Ureter (tissue), 1 donor: Measurements from ENCODE around the gene SASH1. TPM values are rescaled to one million over a fixed set of nuclear protein-coding genes. Genes with fewer than 3 reads are reported as not detected.

ENCODE experiments used
- DNase-seq: peaks from one replicate; pipeline ENCODE4 v3.0.0-alpha.2; 2020; ENCODE audit warnings: low spot score
- total RNA-seq: library from RNA; stranded (reverse); gene quantifications from one replicate; pipeline ENCODE4 v1.2.4, GENCODE V29; 2023
- donor health status: DM: yes; HTN: yes; CAD: no.

SASH1 gene
- total RNA-seq, 1 donor from 2014 or later = 97.2 TPM

DNA sequence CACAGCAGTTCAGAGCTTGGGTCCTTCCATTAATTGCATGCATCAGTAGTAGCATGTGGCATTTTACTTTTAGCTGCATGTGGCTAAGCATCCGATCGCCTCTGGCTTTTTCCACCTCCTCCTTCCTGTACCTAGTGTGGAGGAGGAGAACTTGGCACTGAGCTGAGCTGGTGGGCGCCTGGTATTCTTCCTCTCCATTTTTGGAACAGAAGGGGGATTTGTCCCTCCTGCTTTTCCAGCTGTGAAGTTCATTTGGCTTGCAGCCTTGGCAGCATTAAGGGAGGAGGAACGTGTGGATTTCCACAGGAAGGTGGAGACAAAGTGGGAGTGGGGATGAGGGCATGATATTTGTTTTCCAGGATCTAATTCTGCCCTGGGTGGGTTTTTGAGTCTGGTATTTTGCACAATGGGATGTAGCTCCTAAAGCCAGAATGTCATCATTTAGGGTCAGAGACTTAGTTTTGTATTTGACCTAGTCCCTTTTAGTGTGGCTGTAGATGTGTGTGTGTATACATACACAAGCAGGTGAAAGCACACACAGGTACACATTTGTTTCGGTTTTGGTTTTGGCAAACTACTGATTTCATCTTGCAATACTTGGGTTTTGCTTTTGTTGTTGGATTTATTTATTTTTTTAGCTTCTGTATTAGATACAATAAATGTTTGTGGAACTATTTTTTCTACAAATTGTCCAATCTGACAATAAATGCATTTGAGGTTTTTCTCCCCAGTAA lies 90.0 kb downstream of the SASH1 start:
- DNase-seq = no peak

DNA sequence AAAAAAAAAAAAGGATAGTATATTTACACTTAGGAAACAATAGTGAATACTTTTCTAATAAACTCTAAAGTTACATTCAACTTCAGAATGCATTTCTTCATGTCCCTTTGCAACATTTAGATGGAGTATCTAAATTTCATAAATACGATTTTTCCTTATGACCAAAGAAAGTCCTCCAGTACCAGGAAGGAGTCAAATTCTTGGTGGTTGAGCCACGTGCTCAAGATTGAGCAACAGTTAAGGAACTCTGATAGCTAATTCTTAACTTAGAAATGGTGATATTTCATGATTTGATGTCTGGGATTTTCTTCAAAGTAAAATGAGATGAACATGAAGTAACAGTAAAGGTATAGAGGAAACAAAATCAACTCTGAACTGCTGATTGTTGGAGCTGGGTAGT lies 92.7 kb downstream of the SASH1 start:
- DNase-seq = no peak

- DNase-seq = no peak
These were observed 93.8 kb downstream of the SASH1 start for GRCh38 chr6:148436466-148436865.

- no peak for DNase-seq
These were observed 96.0 kb downstream of the SASH1 start for GRCh38 chr6:148438632-148439031.

DNA sequence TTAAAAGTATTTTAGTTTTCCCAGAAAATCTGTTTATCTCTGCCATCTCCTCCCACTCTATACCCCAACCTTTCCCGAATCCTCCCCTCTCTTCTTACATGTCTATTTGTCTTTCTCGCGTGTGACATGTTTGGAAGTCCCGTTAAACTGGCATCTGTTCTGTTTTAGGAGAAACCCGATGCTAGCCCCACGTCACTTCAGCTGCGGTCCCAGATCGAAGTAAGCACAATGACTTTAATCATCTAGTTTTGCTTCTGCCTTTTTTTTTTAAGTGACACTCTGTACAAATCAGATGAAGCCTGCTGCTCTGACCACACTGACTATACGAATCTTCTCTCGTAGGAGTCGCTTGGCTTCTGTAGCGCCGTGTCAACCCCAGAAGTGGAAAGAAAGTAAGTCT lies 97.4 kb downstream of the SASH1 start:
- DNase-seq = no peak

- DNase-seq = no peak
These were observed 98.3 kb downstream of the SASH1 start for GRCh38 chr6:148440877-148441453.

DNA sequence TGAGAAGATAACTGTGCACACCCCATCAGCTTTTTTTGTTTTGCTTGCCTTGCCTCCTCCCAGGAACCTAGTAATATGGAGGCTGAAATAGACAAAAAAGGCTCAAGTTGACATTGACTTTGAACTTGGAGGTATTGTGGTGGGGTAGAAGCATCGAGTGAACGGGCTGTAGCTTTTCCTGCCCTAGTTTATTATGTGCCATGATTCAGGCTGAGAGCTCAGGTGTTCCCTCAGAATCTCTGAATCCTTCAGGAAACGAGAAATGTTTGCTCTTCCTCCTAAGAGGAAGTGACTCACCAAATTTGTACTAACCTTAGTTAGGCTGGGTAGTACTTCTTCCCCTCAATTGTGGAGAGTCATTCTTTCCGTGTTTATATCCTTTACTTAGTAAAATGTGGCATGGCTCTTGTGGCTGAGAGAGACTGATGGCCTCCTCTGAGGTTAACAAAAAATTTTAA lies 98.8 kb downstream of the SASH1 start:
- DNase-seq = no peak

DNA sequence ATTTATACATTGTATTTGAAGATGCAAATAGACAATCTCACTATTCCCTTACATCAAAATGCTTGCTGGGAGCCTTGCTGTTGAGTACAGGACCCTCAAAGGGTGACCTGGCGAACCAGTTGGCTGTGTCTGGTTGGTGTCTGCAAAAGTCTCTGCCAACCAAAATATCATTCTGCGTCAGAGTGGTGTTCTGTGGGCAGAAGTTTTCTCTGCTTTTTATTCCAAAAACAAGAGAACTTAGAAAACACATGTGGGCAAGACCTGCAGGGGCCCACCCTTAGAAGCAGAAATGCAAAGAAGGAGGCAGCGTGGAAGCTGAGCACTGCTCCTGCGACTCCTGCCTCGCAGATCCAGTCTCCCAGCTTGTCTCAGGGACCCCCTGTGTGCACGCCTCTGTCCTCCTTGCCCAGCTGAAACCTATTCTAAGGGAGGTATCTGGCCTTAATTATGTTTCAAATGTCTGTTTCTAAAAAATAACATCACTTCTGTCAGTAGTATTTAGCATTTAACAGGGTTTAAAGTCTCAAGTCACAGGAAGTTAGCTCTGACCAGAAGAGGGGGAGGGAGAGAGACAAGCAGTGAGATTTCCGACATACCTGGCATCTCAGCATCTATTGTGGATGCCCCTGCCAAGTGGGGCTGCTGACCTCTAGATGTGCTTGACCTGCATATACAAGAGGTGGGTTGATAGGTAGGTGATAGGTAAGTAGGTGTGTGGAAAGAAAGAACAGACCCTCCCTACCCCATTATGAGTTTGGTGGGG lies 101.3 kb downstream of the SASH1 start:
- DNase-seq = no peak

DNA sequence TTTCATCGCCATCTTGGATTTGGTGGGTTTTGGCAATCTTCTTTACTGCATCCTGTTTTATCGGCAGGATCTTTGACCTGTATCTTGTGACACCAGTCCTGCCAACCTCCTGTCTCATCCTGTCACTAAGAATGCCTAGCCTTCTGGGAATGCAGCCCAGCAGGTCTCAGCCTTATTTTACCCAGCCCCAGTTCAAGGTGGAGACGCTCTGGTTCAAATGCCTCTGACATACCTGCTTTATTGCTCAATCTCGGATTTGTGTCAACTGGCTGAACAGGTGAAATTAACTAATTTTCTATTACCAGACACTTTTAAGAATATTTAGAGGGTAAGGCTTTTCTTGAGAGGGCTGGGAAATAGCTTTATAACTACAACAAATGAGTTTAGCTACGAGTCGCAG lies 102.5 kb downstream of the SASH1 start:
- no peak for DNase-seq

GRCh38 chr6:148445620-148446019 lies 103.0 kb downstream of the SASH1 start:
- no peak for DNase-seq

GRCh38 chr6:148446681-148447080 lies 104.0 kb downstream of the SASH1 start:
- DNase-seq = no peak

DNA sequence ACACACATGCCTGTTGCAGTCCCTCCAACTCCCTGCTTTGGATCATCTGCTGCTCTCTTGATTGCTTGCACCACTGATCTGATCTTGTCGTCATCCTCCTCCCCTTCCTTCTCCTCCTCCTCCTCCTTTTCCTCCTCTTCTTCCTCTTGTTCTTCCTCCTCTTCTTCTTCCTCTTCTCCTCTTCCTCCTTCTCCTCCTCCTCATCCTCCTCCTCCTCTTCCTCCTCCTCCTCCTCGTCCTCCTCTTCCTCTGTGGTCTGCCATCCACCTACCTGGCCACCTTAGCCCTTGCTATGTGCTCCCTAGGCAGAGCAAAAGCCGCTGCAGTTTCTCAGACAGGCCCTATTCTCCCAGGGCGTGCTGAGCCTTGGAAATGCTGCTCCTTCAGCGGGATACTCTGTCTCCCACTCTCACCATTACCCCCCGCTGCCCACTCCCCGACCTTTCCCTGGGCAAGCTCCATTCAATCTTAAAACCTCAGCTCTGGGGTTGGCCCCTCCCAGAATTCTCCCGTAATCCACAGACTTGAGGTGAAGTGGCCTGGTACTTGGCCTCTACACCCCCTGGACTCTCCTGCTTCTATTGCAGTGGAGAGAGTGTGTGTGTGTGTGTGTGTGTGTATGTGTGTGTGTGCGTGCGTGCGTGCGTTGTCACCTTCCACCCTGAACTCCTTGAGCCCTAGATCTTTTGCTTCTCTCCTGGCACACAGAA lies 105.0 kb downstream of the SASH1 start:
- no peak for DNase-seq

- DNase-seq = no peak
These were observed 105.9 kb downstream of the SASH1 start for GRCh38 chr6:148448369-148449012.

DNA sequence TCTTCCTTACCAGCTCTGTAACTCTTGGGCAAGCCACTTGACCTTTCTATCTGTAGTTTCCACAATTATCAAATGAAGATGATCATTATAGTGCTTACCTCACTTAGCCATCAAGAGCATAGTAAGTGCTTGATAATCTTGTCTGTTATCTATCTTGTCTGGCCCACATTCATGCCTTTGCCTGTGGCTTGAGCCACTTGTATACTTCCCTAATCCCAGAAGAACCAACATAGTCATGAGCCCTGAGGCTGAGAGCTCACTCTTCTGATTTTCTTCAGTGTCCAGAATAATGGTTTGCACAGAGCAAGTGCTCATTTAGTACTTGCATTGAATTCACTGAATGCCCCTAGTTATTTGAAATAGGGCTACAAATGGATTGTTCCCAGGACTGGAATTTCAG lies 108.2 kb downstream of the SASH1 start:
- no peak for DNase-seq

GRCh38 chr6:148451690-148452089 lies 109.1 kb downstream of the SASH1 start:
- no peak for DNase-seq

DNA sequence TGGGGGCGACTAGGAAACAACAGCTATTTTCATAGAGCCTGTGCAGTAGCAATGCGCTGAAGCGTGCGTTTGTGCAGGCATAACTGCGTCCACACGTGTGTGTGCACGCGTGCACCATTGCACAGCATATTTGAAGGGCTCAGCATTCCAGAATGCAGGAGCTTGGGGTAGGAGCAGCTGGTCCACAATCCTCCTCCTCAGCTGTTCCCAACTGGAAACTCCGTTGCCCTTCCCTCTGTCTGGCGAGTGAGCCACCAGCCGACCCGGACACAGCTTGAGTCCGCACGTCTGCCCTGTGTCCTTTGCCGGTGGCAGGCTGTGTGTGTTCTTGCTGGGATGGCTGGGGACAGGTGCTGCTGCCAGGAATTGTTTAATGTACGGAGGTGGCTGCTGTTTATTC lies 110.2 kb downstream of the SASH1 start:
- DNase-seq = no peak

DNA sequence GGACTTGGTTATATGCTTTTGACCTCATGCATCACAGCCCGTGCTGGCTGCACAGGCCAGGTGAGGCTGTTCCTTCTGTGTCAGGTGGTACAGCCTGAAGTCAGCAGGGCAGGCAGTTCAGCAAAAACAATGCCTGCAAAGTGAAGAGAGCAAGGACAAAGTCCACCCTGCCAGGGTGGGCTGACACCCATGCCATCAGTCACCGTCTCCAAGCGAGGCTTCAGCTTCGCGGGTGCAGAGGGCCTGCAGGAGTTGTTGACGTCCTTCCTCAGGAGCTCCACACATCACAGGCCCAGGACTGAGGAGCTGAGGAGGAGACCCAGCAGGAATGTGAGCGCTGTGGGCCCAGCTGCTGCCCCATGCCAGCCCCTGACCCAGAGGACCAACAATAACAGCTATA lies 111.3 kb downstream of the SASH1 start:
- DNase-seq = no peak

DNA sequence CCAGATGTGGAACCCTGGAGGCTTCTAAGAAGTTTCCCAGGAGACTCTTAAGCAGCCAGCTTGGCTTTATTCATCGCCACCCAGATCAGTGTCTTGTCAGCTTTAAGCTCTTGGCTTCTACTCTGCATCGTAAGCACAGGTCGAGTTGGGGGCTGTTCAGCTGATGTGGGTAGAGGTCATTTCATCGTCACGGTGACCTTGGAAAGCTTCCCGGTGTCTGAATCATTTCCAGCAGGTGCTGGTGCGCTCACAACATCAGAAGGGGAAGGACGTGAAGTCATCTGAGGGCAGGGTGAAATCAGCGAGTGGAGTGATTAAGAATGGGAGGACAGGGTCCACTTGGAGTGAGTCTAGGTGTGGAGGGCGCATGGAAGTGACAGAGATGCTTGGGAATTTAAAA lies 112.6 kb downstream of the SASH1 start:
- no peak for DNase-seq

DNA sequence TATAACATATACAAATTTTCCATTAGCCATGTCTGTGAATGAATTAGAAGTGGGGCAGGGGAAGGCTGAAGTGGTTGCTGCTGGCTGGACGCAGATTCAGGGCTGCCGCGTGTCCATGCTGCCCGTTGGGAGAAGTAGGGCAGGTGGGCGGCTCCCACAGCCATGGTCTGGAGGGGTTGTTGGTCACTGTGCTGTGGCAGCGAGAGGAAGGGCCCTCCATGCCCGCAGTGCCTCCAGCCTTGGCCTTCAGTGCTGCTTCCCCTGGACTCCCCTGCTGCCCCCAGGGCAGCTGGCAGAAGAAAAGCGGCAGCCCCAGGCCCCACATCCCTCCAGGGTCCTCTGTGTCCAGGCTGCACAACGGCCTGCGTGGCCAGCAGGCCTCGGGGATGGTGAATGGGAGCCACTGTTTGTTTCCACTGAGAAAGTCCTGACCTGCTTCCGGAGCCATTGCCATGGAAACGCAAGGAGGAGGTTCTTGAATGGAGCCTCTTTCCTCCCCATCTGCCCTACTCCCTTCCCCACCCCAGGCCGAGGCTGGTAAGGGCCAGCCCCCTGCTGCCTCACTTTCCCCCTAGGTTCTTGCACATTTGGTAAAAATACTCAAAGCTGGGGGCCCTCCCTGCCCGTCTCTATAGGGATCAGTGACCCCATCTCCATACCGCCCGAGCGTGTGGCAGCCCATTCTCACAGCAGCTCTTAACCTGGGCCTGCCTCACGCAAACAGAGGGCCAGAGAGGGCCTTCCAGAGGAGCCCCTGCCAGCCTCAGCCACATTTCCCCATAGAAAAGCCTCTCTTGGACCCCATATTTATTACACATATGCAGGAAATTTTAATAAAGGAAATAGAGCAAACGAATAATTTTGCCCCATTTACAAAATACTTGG lies 113.3 kb downstream of the SASH1 start:
- DNase-seq = no peak

DNA sequence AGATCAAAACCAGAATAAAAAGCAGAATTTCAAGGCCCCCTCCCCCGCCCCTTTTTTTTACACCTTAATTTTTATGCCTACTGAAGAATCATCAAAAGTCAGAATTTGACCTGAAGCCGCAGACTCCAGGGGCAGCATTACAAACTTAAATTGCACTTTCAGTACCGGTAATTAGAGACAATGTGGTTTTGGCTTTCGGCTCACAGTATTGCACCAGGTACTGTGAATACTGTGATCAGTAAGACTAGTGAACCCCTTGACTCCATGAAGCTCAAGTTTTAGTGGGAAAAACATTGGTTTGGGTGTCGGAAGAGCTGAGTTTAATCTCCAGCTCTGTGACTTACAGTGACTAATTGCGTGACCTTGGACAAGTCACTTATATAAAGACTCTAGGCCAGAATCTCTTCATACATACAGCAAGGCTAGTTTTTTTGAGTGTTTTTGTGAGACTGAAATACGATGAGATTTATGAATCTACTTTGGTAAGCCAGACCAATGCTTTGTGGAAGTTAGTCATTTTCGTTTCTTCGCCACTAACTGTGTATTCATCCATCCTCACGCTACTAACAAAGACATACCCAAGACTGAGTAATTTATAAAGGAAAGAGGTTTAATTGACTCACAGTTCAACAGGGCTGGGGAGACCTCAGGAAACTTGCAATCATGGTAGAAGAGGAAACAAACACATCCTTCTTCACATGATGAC lies 114.7 kb downstream of the SASH1 start:
- no peak for DNase-seq
